NCI-H1048 (cell line): ENCODE results near the gene SH3RF1.
A peak's percentile ranks its signal among the peaks of the same experiment; 100 is the strongest.
"Not testable (repeated sequence)": the region's sequence is repeated elsewhere in the genome, so short reads cannot be mapped to it uniquely, and the experiment has no call there.

Source experiments
- DNase-seq: peaks from one replicate; lab custom pipeline; 2025; lab: John Stamatoyannopoulos, UW

SH3RF1 gene

DNA sequence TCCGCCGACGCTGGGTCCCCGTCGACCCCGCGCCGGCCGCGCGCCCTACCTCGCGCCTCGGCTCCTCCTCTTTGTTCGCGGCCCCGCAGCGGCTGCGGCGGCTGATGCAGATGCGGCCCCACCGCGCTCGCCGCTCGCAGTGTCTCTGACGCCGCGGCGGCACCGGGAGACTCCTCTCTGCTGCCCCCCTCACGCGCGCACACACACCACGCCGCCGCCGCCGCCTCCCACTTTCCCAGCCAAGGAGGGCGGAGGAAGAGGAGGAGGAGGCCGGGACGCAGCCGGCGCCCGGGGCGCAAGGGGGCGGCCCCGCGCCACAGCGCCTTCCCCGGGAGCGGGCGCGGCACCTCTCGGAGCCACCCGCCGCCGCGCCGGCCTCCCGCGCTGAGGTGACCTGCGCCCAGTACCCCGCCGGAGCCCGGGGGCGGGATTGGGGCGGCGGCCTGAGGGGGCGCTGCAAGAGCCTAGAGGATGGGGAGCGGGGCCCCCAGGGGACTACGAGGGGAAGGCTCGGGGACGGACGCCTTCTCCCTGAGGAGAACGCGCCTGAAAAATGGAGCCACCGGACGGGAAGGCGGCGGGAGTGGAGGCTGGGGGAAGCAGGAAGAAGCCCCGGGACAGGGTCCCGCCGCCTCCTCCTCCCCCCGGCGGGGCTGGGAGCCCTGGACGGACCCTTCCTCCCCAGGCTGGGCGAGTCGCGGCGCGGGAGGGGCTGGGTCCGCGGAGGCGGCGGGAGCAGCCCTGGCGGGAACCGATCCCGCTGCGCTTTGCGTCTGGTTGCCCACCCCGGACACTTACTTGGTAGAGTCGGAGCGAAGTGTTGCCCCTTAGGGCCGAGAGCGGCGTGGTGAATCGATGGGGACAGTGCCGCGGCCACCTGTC is at the start of gene SH3RF1:
Gene SH3RF1 (minus strand): TSS at position 147 of the 882 bp plus-strand sequence. CDS start 1,744 bp downstream, outside the sequence.
- DNase-seq: peak; percentile 43

DNA sequence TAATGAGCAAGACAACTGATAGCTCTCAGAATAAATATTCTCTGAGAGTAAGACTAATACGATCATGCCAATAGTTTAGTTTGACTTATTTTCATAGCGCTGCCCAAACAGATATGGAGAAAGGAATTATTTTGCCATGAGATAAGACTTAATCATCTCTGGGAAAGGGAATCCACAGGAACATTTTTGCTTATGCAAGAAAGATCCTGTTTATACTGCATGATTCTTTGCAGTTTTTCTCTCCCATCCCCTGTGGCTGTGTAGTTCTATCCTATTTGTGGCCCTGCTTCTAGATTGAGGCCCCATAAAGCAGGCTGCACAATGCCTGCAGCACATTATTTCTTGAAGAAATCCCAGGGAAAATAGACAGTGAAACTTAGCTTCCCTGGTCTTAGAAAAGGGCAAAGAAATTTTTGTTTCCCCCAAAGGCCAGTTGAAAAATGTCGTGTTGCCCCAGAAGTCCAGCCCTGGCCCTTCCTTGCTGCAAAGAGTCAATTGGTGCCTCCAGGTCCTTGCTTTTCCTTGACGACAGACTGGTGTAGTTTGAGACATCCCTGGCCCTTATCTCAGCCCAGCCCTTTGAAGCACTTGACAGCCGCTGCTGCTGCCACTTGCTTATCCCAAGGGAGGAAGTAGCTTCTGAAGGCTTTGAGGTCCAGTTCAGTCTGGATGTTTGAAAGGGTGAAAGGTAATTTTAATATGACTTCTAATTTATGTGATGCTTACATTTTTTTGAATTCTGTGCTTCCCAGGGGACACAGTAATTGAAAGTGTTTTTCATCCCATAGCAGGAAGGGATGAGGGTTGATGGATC is 45.0 kb upstream of the SH3RF1 start:
- DNase-seq: no peak

DNA sequence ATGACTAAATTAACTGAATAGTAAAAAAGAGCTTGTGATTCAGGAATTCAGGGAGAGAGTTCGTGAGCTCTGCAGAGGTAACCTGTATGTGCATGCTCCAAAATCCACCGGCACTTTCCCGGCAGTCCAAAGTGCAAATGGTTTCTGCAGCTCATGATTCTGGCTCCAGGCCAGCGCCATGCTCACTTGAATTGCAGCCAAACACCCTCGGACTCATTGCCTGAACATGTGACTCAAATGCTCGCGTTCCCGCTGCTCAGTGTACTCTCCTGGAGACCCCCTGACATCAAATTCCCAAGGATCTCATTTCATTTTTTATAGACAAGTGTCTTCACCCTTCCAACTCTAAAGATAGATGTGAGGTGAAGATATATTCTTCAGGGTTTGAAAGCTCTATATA is 44.1 kb upstream of the SH3RF1 start:
- DNase-seq: no peak

DNA sequence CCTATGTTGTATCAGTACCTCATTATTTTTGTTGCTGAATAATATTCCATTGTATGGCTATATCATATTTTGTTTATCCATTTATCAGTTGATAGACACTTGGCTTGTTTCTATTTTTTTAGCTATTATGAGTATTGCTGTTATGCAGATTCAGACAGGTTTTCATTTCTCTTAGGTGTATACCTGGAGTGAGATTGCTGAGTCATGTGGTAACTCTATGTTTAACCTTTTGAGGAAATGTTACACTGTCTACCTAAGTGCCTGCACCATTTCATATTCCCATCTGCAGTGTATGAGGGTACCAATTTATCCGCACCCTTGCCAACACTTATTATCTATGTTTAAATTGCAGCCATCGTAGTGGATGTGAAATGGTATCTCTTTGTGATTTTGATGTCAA is 43.0 kb upstream of the SH3RF1 start:
- no peak for DNase-seq

DNA sequence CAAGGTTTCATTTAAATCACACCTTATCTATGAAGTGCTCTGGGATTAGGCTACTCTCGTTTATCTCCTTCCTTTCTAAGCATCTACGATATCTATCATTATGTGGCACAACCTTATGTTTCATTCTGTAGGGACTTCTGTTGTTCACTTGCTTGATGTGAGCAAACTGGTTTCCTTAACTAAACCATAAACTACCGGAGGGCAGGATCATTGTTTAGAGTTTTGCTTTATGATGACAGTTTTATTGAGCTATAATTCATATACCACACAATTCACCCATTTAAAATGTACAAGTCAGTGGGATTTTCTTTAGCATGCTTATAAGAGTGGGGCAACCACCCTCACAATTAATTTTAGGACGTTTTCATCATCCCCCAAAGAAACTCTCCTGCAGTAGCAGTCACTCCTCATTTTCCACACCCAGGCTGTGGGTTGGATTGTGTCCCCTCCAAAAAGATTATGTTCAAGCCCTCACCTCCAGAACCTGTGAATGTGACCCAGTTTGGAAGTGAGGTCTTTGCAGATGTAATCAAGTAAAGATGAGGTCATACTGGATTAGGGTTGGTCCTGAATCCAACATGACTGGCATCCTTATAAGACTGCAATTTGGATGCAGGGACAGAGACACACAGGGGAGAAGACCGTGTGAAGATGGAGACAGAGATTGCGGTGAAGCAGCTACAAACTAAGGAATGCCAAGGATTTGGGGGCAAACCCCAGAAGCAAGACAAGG is 42.1 kb upstream of the SH3RF1 start:
- no peak for DNase-seq

DNA sequence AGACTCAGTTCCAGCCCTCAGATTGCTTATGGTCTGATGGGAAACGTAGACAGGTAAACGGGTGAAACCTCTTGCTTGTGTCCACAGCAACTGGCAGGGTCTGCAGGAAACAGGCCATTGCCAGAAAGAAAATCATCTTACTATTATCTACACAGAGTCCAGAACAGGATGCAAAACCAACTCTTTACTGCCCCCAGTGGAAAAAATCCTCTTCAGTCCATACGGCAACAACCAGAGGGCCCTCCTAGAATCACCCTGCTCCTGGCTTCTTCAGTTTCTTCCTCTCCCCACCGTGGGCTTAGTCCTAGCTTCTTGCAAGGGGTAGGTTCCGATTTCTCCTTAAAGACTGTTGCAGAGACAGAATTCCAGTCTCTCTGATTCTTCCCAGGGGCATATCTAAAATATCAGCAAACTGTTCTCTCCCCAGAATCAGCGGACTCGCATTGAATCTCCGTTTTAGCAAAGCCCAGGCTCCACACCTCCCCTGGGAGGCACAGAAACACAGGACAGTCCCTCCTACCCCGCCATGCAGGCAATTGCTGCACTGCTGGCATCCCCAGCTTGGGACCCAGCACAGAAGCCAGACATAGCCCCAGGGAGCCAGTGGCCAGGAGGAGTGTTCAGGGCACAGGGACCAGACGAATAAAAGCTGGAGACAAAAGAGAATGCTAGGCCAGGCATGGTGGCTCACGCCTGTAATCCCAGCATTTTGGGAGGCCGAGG is 41.0 kb upstream of the SH3RF1 start:
- no peak for DNase-seq

DNA sequence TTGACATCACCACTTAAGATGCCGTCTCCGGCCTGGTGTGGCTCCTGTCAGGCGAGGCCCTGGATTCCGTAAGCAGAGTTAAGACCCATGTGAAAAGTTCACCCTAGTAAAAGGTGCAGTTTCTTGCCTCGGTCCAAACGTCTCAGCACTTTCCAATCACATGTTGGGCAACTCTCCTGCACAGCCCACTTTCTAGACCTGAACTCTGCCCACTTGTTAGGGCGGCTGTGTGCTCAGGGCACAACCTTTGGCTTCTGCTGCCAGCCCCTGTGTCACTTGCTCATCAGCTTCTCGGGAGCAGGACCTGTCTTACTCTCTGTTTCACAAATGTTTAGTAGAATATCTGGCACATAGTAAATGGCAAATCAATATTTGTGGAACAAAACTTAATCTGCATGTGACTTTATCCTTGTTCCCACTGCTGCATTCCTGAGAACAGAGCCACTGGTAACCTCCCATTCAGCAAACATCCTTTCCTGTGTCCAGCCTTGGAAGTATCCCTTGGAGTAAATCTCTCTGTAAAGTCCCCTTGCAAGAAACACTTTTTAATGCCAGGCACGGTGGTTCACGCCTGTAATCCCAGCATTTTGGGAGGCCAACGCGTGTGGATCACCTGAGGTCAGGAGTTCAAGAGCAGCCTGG is 38.7 kb upstream of the SH3RF1 start:
- no peak for DNase-seq

DNA sequence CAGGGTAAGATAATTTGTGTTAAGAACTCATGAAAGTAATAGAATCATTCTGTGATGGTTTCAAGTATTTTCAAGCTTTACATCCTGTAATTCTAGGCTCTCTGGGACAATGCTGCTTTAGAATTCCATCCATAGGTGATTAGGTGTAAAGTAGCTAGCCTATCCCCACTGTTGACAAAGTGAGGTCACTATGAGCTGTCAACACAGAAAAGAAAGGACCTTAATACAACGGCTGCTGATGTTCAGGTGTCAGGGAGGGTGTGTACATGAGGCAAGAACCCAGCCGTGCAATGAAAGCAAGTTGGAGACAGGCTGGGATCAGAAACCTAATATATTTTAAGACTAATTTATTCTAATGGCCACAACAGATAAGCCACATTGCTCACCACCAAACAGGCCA is 36.8 kb upstream of the SH3RF1 start:
- DNase-seq: no peak

DNA sequence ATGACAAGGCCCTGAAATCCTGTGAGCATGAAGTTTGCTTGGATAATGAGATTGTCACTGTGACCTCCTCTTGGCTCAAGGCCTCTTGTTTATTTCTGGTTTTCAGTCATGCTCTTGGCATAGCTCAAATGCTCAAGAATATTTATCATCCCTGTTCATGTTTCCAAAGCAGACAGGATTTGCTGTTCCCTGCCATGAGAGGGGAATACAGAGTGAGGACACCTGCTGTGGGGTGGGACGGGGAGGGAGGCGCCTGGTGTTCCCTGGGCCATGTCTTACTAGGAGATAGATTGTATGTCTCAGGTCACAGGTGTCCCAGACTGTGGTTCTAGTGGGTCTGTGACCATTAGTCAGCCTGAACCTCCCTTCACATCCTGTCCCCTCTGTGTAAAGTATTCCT is 34.9 kb upstream of the SH3RF1 start:
- no peak for DNase-seq

DNA sequence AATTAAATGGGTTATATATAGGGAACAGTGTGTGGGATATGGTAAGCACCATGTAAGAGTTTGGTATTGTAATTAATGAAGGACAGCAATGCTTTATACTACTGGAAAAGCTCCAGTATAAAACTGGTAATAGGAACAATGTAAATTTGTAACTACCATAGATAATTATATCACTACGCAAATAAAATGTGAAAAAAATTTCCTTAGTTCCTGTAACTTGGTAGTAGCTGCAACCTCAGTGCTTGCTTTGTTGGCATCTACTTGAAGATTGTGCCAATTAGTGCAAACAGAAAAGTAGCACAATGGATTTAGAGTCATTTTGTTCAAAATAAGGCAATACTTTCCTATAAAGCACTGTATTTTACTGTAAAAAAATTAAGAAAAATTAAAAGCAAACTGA is 34.4 kb upstream of the SH3RF1 start:
- DNase-seq: peak; percentile 13

DNA sequence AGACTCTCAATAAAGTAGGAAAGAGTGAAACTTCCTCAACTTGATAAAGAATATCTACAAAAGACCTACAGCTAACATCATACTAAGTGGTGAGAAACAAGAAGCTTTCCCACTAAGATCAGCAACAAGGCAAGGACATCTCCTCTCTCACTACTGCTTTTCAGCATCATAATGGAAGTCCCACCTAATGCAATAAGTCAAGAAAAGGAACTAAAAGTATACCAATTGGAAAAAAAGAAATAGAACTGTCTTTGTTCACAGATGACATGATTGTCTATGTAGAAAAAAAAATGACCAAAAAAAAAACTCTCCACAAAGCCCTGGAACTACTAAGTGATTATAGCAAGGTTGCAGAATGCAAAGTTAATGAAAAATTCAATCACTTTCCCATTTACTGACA is 25.1 kb upstream of the SH3RF1 start:
- no peak for DNase-seq

DNA sequence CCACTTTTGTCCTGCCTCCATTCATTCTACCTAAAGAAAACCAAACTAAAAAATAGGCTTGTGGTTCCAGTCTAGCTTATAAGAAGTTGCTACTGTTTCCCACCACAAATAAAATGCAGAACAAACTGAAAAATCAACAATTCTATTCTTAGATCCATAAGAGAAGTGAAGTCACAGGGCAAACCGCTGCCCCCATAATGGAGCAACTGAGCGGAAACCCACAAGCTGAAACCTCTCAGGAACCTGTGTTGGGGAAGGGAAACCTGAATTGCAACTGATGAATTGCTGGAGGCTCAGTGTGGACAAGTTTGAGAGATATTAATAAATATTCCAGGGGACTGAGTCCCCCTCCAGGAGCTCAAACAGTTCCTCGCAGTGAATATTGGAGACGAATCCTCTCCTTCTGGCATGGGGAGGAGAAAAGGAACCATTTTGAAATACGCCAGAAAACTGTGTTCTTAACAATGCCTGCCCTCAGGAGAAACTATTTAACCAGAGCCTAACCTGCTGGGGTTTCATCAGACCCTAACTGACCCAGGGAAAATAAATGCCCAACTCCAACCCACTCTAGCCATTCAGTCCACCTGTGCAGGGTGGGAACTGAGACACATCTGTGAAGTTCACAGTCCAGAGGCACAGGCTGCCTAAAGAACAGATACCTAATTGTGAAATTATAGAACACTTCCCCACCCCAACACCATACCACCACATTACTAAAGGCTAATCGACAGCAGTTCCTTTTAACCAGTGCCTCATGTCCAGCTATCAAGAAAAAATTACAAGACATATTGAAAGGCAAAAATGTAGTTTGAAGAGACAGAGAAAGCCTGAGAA is 22.8 kb upstream of the SH3RF1 start:
- no peak for DNase-seq

DNA sequence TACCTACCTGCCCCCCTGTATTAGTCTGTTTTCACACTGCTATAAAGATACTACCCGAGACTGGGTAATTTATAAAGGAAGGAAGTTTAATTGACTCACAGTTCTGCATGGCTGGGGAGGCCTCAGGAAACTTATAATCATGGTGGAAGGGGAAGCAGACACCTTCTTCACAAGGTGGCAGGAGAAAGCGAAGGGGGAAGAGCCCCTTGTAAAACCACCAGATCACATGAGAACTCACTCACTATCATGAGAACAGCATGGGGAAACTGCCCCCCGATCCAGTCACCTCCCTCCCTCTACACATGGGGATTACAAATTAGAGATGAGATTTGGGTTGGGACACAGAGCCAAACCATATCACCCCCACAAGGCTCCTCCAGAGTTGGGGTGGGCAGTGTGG is 17.2 kb upstream of the SH3RF1 start:
- DNase-seq: not testable (repeated sequence)

DNA sequence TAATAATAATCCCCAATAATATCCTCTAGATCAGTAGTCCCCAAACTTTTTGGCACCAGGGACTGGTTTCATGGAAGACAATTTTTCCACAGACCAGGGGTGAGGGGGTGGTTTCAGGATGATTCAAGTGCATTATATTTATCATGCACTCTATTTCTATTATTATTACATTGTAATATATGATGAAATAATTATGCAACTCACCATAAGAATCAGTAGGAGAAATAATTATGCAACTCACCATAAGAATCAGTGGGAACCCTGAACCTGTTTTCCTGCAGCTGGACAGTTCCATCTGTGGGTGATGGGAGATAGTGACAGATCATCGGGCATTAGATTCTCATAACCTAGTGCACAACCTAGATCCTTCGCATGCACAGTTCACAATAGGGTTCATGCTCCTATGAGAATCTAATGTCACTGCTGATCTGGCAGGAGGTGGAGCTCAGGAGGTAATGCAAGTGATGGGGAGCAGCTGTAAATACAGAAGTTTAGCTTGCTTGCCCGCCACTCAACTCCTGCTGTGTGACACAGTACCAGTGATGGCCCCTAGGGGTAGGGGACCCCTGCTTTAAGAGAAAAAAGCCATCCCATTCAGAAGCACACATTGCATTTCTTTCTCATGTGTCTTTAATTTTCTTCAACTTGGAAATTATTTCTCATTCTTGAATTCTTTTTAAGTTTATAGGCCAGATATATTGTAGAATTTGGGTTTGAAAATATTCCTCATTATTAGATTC is 16.0 kb upstream of the SH3RF1 start:
- DNase-seq: no peak

DNA sequence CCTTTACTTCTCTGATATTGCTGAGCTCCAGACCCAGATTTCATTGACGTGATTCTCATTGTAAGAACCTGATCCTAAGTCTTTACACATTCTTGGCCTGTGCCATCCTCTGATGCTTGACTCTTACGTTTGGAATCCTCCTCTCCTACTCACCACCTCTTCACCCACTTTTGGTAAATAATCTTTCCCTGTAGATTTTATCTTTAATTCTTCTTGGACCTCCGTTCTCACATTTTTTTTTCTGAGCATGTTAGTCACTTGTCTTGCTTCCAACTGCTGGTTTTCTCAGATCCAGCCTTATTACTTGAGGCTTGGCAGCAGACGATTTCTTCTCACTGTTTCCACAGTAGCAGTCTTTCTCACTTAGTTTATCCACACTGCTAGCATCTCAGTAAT is 12.4 kb upstream of the SH3RF1 start:
- no peak for DNase-seq

DNA sequence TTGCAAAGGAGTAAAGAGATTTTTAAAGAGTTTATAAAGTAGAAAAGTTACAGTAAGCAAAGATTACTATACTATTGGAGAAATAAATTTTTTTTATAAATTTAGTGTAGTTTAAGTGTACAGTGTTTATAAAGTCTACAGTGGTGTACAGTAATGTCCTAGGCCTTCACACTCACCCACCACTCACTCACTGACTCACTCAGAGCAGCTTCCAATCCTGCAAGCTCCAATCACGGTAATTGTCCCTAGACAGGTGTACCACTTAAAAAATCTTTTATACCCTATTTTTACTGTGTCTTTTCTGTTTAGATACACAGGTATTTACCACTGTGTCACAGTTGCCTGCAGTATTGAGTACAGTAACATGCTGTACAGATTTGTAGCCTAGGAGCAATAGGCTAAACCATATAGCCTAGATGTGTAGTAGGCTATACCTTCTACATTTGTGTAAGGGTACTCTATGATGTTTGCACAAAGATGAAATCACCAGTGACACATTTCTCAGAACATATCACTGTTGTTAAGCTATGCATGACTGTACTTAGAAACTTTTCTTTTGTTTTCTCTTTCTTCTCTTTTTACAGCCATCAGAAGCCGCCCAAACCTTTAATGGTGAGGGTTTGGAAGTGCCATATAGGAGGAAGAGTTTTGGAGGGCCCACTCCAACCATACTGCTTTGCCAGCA is 11.8 kb upstream of the SH3RF1 start:
- DNase-seq: no peak

DNA sequence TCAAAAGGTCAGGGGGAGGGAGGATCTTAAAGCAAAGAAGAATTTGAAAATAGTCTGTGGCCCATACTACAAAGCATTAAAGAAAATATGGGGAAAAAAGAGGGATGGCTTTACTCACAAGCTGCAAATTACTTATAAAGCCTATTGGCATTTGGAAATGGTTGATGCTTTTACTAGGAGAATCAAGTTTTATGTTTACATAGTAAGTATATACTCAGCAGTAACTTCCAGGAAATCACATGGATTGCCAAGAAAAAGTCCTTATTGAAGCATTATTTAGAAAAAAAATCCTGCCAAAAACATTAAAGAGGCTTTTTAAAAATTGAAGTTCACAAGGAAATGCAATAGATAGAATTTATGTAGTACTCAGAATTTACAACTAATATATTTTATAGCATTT is 8.4 kb upstream of the SH3RF1 start:
- DNase-seq: no peak

DNA sequence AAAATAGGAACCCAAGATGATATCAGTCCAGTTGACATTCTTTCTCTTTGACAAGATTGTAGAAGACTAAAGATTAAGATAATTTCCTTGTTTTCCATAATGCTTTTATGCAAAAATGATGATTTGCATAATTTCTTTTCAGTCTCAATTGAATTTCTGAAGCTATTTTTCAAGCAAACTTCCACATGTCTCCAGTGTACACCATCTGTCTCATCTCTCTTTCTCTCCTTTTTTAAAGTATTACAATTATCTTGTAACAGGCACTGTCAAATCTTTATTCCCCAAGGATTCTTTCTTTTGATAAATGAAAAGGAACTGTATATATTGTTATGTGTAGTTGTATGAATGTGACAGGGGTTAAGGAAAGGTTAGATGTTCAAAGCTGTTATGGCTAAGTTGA is 7.9 kb upstream of the SH3RF1 start:
- peak; percentile 43 for DNase-seq

DNA sequence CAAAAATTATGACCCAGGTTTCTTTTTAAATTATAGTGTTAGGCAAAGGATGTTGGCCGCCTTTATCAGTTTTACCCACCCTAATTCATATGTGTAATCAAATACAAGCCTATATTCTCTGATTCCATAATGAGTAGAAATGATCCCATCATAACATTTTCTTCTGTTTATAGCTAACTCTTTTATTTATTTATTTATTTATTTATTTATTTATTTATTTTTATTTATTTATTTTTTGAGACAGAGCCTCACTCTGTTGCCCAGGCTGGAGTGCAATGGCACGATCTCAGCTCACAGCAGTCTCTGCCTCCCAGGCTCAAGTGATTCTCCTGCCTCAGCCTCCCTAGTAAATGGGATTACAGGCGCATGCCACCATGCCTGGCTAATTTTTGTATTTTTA is 7.1 kb upstream of the SH3RF1 start:
- DNase-seq: not testable (repeated sequence)
